ENCODE results near the gene CDH5. TPM values are rescaled to one million over a fixed set of nuclear protein-coding genes. Genes with fewer than 3 reads are reported as not detected.

The CDH5 gene
- total RNA-seq, 1 donor: 0.27 TPM

GRCh38 chr16:66388350-66389139 is 22.1 kb downstream of the CDH5 start:
- no peak for DNase-seq (ENCODE audit: low read depth in 2 of 3, low spot score in 2 of 3)

- no peak for DNase-seq (ENCODE audit: low read depth in 2 of 3, low spot score in 2 of 3)
These were observed 23.0 kb downstream of the CDH5 start for GRCh38 chr16:66389256-66390176.

- no peak for DNase-seq (ENCODE audit: low read depth in 2 of 3, low spot score in 2 of 3)
These were observed 24.0 kb downstream of the CDH5 start for GRCh38 chr16:66390346-66391108.

- no peak for DNase-seq (ENCODE audit: low read depth in 2 of 3, low spot score in 2 of 3)
These were observed 25.5 kb downstream of the CDH5 start for GRCh38 chr16:66391726-66392670.

DNA sequence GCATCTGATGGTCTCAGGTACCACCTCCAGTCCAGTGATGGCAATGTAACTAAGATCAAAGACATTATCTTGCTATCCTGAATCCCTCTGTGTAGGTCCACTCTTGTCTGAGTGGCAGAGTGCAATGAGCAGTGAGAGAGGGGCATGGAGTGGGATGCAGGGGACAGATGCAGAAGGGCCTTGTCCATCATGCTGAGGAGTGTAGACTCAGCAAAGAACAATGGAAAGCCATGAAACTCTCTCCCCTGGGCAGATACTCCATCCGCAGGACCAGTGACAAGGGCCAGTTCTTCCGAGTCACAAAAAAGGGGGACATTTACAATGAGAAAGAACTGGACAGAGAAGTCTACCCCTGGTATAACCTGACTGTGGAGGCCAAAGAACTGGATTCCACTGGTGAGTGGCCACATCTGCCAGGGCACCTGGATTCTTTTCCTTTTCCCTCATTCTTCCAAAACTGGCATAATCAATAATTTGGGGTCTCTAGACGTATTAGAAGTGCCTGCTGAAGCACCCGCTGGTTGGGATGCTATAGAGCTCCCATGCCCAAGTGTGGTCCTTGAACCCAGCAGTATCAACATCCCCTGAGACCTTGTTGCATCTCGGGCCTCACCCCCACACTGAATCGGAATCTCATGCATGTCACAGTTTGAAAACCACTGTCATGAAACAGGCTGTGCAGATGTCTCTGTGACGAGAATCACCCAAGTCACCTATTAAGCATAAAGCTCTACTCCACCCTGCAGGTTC is 29.5 kb downstream of the CDH5 start:
- no peak for DNase-seq (ENCODE audit: low read depth in 2 of 3, low spot score in 2 of 3)

- no peak for DNase-seq (ENCODE audit: low read depth in 2 of 3, low spot score in 2 of 3)
These were observed 31.4 kb downstream of the CDH5 start for GRCh38 chr16:66397736-66398433.

DNA sequence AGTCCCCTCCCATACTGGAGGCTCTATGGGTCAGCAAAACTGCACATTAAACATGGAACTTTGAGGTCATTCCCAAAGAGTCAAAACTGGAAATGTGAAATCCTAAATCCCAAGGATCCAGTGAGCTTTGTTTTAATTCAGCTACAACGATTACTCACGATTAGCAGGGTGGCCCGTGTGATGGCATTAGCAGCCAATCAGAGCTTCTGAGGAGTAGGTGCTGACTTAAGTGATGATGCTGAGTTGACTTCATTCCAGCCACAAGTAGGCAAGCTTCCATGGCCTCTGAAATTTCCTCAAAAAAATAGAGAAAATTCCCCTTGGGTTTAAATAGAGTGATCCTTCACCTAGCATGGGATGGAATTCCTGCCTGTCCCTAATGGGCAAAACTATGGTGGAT is 32.5 kb downstream of the CDH5 start:
- no peak for DNase-seq (ENCODE audit: low read depth in 2 of 3, low spot score in 2 of 3)

DNA sequence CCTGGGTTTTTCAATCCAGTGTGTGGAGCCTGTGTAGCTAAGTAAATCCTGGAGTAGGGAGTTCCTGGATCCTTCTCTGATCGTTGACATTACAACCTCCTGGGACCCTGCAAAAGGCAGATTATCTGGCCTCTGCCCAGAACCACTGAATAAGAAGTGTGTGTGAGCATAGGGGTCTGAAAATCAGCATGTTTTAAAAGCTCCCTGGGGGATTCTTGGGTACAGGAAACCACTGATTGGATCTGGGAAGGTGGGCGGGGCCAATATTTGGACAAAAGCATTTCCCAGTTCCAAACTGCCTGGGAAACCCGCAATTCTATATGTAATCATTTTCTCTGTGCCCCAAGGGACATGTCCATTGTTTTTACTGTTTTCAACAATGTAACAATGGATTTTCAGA is 33.4 kb downstream of the CDH5 start:
- no peak for DNase-seq (ENCODE audit: low read depth in 2 of 3, low spot score in 2 of 3)

GRCh38 chr16:66400503-66401380 is 34.3 kb downstream of the CDH5 start:
- DNase-seq (ENCODE audit: low read depth in 2 of 3, low spot score in 2 of 3): no peak

DNA sequence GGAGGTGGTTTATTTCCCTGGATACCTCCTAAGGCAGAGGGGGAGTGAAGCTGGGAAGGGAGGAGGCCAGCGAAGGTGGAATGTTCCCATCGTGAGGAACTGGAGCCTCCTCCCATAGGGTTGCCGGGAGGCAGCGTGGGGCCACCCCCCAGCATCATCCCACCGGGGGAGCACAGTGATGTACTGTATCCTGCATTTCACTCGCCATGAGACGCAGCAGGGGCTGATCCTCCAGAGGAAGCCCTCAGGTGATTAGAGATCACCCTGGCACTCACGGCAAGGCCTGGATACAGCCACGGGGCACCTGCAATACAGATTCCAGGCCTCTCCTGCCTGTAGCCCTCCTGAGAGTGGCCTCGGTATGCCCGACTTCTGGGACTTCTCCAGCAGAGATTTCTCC is 35.1 kb downstream of the CDH5 start:
- DNase-seq (ENCODE audit: low read depth in 2 of 3, low spot score in 2 of 3): no peak

- DNase-seq (ENCODE audit: low read depth in 2 of 3, low spot score in 2 of 3): no peak
These were observed 35.7 kb downstream of the CDH5 start for GRCh38 chr16:66402166-66402565.

GRCh38 chr16:66402591-66403230 is 36.2 kb downstream of the CDH5 start:
- DNase-seq (ENCODE audit: low read depth in 2 of 3, low spot score in 2 of 3): no peak

GRCh38 chr16:66403531-66404145 is 37.1 kb downstream of the CDH5 start:
- DNase-seq (ENCODE audit: low read depth in 2 of 3, low spot score in 2 of 3): no peak

GRCh38 chr16:66405057-66405783 is 38.7 kb downstream of the CDH5 start:
- DNase-seq (ENCODE audit: low read depth in 2 of 3, low spot score in 2 of 3): no peak

DNA sequence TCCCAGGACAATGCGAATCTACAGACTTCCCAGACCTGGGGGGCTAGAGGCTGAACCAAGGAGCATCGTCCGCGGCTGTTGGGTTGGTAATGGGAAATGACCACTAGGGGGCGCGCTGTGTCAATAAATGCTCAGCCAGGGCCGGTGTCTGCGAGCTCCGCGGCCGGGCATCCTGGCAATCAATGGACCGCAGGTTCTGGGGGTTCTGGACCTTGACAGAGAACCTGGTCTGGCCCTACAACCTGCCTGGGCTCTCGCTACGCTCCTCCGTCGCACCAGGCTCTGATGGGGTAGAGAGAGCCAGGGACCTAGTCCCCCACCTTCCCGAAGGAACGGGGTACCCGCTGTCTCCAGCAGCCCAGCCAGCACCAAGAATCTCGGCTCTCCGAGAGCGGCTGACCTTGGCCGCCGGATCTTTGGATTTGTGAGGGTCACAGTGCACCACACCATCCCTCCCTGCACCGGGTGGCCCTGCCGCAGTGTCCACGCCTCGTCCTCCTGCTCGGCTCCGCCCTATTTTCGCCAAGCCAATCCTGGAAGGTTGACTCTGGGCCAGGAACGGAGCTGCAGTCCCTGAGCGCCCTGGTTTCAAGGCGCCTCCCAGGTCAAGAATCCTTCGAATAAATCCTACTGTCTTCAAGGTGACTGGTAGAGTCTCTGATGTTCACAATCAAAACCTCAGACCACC is 40.2 kb downstream of the CDH5 start:
- peak; percentile 71 to 80 (median 79) for DNase-seq (ENCODE audit: low read depth in 2 of 3, low spot score in 2 of 3)

All from hematopoietic multipotent progenitor cell (in vitro differentiated cells).